Spleen (tissue), 7 donors: ENCODE results near the gene MMP15.

Experiments used
- CTCF ChIP-seq, 11 experiments: fragments of 200-600 bp in 7 of 11; fragments of 450-650 bp in 4 of 11; sonication (generic) in 4 of 11; IDR thresholded peaks in 8 of 11; conservative IDR thresholded peaks in 3 of 11; 1 replicate in 7 of 11; 2 replicates in 4 of 11; pipeline versions ENCODE4 v1.4.0 to v1.8.0; 2016 to 2021; ENCODE audit warnings: antibody characterized with exemption in 11 of 11, inconsistent platforms in 4 of 11, mild to moderate bottlenecking in 1 of 11
- POLR2A ChIP-seq, 3 donors: fragments of 450-650 bp; IDR thresholded peaks; one replicate each; pipeline ENCODE4 v1.5.1; 2017; ENCODE audit warnings: antibody characterized with exemption in 3 of 3, mild to moderate bottlenecking in 1 of 3
- POLR2AphosphoS5 ChIP-seq, 3 donors: sonication (generic); formaldehyde crosslinking; IDR thresholded peaks; one replicate each; pipeline ENCODE4 v1.5.1; 2017; ENCODE audit warnings: antibody characterized with exemption in 3 of 3
- donor health status: DM: no; HTN: no; CAD: no; lungs with moderate emphysema.
- donor health status: DM: no; HTN: no; CAD: no.
- donor health status: DM: no; HTN: no; CAD: no.

- TF ChIP-seq POLR2A (IDR thresholded peaks at IDR 0.05) (no peak), CTCF (IDR thresholded peaks at IDR 0.05 in 8 of 11, conservative IDR thresholded peaks at IDR 0.05 in 3 of 11) (no peak), POLR2AphosphoS5 (IDR thresholded peaks at IDR 0.05) (no peak)
Measured at GRCh38 chr16:58031016-58031800, 5.7 kb downstream of the MMP15 start.
